ENCODE data around the gene TBC1D30. TPM values are rescaled to one million over a fixed set of nuclear protein-coding genes. Genes with fewer than 3 reads are reported as not detected.

TBC1D30 gene
- total and polyA plus RNA-seq, 2 donors from 2014 or later, result 4.2 to 8.7 TPM

- H3K27me3 ChIP-seq (ENCODE audit: control insufficient read depth, insufficient read depth, low read length), result peaks cover 7% of the 10 kb centered on the region
- H3K36me3 ChIP-seq (ENCODE audit: control insufficient read depth in 2 of 3, insufficient read depth in 3 of 3, low read length in 3 of 3), result no peaks in the 10 kb centered on the region
- H3K4me3 ChIP-seq (ENCODE audit: low read length in 3 of 3), result peak overlapping the region in 2 of 3 donors; percentile 59 to 67
- peak overlapping the region; percentile 75 to 86 for H3K27ac ChIP-seq (ENCODE audit: low read depth in 2 of 2, low read length in 2 of 2)
- DNase-seq (peak in 1 of 5 donors; percentile 43), FAIRE-seq (no peak)
- peaks cover 0 to 13% (median 11%) of the 10 kb centered on the region in 3 donors for H3K4me1 ChIP-seq (ENCODE audit: control insufficient read depth in 2 of 3, insufficient read depth in 2 of 3, low read depth in 1 of 3, low read length in 3 of 3)
- TF ChIP-seq CTCF (IDR thresholded peaks at IDR 0.05; ENCODE audit: borderline replicate concordance, extremely low read depth, insufficient read depth), result no peak
- H3K9ac ChIP-seq (ENCODE audit: low read length in 3 of 3), result peak overlapping the region in 2 of 3 donors; percentile 22 to 68
- H3K9me3 ChIP-seq (ENCODE audit: control insufficient read depth in 2 of 3, insufficient read depth in 1 of 3, low read length in 3 of 3), result peaks cover 0 to 6% (median 0%) of the 10 kb centered on the region in 3 donors
- intact Hi-C loops (cut with DNase I), result no loop called here
These were observed 44.3 kb upstream of the TBC1D30 start for GRCh38 chr12:64780132-64780530.

- FAIRE-seq (no peak), DNase-seq (peak; percentile 56 to 89 (median 72))
- H3K27ac ChIP-seq (ENCODE audit: low read depth in 2 of 2, low read length in 2 of 2), result peak overlapping the region; percentile 75 to 86
- peak; percentile 7 for TF ChIP-seq CTCF (IDR thresholded peaks at IDR 0.05; ENCODE audit: borderline replicate concordance, extremely low read depth, insufficient read depth)
- H3K9me3 ChIP-seq (ENCODE audit: control insufficient read depth in 2 of 3, insufficient read depth in 1 of 3, low read length in 3 of 3), result peaks cover 0 to 4% (median 0%) of the 10 kb centered on the region in 3 donors
- H3K27me3 ChIP-seq (ENCODE audit: control insufficient read depth, insufficient read depth, low read length), result peaks cover 7% of the 10 kb centered on the region
- H3K9ac ChIP-seq (ENCODE audit: low read length in 3 of 3), result peak overlapping the region in 1 of 3 donors; percentile 68
- H3K36me3 ChIP-seq (ENCODE audit: control insufficient read depth in 2 of 3, insufficient read depth in 3 of 3, low read length in 3 of 3), result no peaks in the 10 kb centered on the region
- H3K4me3 ChIP-seq (ENCODE audit: low read length in 3 of 3), result peak overlapping the region in 2 of 3 donors; percentile 65 to 67
- intact Hi-C loops (cut with DNase I), result no loop called here
- H3K4me1 ChIP-seq (ENCODE audit: control insufficient read depth in 2 of 3, insufficient read depth in 2 of 3, low read depth in 1 of 3, low read length in 3 of 3), result peaks cover 0 to 13% (median 11%) of the 10 kb centered on the region in 3 donors
These were observed 43.7 kb upstream of the TBC1D30 start for GRCh38 chr12:64780531-64781279.

GRCh38 chr12:64781280-64782190 is 42.9 kb upstream of the TBC1D30 start:
- FAIRE-seq (no peak), DNase-seq (peak in 3 of 5 donors; percentile 51 to 62 (median 59))
- H3K9ac ChIP-seq (ENCODE audit: low read length in 3 of 3), result peak overlapping the region in 2 of 3 donors; percentile 59 to 63

More at GRCh38 chr12:64781280-64782190, 42.9 kb upstream of the TBC1D30 start:
- H3K27me3 ChIP-seq (ENCODE audit: control insufficient read depth, insufficient read depth, low read length), result peaks cover 7% of the 10 kb centered on the region
- no peaks in the 10 kb centered on the region for H3K9me3 ChIP-seq (ENCODE audit: control insufficient read depth in 2 of 3, insufficient read depth in 1 of 3, low read length in 3 of 3)
- peaks cover 0 to 13% (median 11%) of the 10 kb centered on the region in 3 donors for H3K4me1 ChIP-seq (ENCODE audit: control insufficient read depth in 2 of 3, insufficient read depth in 2 of 3, low read depth in 1 of 3, low read length in 3 of 3)
- no peak for TF ChIP-seq CTCF (IDR thresholded peaks at IDR 0.05; ENCODE audit: borderline replicate concordance, extremely low read depth, insufficient read depth)
- intact Hi-C loops (cut with DNase I), result no loop called here
- H3K27ac ChIP-seq (ENCODE audit: low read depth in 2 of 2, low read length in 2 of 2), result peak overlapping the region; percentile 75 to 86
- H3K36me3 ChIP-seq (ENCODE audit: control insufficient read depth in 2 of 3, insufficient read depth in 3 of 3, low read length in 3 of 3), result no peaks in the 10 kb centered on the region
- peak overlapping the region; percentile 8 to 67 (median 65) for H3K4me3 ChIP-seq (ENCODE audit: low read length in 3 of 3)
